HG03159 (cell line): ENCODE data around the gene CAGE1.

Experiments
- ATAC-seq: cut with Tn5 transposase; IDR thresholded peaks from one replicate; pipeline ENCODE4 v1.9.1; 2021; ENCODE audit warnings: mild to moderate bottlenecking, moderate library complexity; ENCODE audit not compliant: unreplicated experiment

CAGE1 gene

DNA sequence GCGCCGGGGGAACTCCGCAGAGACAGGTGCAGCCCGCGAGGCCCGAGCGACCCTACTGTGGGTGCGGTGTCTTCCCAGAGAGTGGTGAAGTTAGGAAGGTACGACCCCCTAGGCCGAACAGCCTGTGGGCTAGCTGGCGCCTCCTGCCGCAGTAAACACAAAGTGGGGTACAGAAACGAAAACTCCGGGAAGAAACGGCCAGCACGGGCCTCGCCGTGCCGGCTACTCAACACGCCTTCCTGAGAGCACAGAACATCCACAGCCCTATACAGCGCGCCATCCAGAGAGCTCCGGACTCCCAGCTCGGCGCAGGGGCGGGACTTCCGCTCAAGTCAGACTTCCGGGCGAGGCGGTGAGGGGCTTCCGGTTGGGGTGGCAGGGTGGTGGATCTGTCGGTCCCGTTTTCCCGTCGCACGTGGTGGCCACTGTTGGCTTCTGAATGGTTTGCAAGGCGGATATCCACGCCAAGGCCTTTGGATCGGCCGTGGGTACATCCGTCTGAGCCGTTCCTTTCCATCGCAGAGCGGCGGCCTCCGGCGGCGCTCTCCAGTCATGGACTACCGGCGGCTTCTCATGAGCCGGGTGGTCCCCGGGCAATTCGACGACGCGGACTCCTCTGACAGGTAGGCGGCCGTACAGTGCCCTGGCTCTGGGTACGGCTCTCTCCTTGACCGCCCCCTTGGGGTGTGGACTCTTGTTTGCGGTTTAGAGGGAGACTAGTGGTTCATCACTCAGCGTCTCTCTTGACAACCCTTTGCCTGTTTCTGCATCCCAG lies at the start of gene CAGE1, which contains the start of gene RIOK1:
Gene CAGE1, minus strand, starts transcription at position 292 of the 775 bp plus-strand sequence. CDS start 2,569 bp downstream, outside the sequence.
Gene RIOK1, plus strand, starts transcription at position 358 of the 775 bp plus-strand sequence. Its CDS starts 195 bp downstream, at position 553.
- peak; percentile 97 for ATAC-seq

DNA sequence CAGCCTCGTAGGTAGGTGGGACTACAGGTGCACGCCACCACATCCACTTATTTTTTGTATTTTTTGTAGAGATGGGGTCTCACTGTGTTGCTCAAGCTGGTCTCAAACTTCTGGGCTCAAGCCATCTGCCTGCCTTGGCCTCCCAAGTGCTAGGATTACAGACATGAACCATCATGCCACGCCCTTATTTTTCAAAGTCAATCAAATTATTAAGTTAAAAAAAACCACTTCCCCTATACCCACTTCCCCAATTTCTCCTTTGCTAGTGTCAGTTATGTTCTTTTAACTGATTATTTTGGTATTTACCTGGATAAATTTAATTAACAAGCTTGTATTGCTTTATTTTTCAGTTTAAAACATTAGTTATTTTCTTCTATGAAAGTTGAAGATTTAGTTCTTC lies 49.7 kb upstream of the CAGE1 start:
- ATAC-seq, result no peak

DNA sequence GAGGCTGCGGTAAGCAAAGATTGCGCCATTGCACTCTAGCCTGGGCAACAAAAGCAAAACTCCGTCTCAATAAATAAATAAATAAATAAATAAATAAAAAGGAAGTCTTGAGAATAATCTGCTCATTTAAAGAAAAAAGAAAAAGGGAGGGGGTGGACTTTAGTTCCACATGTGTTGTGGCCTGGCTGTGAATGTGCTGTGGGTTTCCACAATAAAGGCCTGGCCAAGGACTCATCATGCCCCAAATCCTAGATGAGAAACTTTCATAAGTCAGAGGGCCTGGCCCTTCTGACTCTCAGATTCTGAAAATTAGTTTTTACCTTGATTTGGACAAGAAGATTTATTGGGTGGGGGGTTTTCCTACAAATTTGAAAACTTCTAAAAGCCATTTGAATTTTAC lies 48.5 kb upstream of the CAGE1 start:
- no peak for ATAC-seq

GRCh38 chr6:7434672-7435071 lies 45.1 kb upstream of the CAGE1 start:
- no peak for ATAC-seq

DNA sequence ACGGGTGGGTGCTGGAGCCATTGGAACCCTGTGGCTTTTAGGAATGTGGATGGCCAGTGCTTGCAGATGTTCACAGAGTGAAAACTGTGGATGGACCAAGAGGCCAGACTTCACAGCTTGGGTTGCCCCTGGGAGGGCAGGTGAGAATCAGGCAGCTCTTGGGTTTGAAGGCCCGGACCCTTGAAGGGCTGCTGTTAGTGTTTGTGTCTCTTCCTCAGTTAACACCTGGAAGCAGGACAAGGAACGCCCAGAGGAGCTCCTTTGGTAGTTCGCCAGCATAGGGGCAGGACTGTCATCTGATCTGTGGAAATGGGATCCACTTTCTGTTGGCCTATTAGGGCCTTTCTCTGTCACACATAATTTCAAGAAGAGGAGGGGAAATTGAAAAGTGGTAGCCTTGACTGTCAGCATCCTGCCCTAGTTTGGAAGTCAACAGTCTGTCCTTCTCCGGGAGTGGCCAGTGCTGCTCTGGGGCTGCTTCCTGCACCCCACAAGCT lies 43.6 kb upstream of the CAGE1 start:
- ATAC-seq, result no peak

DNA sequence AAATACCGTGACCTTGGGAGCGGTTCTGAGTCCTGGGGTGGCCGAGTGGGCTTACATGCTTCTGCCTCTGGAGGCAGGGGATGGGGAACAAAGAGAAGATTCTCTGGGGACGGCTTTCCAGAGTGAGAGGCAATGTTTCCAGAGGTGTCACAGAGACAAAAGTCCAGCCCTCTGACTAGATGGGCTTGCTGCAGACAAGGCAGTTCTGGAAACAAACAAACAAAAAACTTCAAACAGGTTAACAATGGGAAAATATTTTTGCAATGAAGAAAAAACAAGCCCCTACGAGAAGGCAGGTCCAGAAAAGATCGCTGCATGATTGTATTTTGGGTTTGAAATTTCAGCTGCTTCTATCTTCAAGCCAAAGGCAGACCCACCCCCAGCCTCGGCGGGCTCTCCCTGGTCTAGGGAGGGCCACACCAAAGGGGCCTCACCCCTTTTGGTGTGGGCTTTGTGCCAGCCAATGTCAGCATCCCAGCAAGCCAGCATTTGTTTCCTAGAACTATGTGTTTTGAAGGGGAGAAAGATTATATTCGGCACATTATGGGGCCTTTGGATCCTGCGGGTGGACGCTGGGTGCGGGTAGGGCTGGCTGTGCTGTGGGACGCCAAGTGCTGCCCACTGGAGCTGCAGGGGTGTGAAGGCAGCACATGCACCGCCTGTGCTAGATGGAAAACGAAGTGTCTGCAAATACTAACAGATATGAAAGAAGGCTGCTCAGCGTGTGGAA lies 43.0 kb upstream of the CAGE1 start:
- no peak for ATAC-seq

DNA sequence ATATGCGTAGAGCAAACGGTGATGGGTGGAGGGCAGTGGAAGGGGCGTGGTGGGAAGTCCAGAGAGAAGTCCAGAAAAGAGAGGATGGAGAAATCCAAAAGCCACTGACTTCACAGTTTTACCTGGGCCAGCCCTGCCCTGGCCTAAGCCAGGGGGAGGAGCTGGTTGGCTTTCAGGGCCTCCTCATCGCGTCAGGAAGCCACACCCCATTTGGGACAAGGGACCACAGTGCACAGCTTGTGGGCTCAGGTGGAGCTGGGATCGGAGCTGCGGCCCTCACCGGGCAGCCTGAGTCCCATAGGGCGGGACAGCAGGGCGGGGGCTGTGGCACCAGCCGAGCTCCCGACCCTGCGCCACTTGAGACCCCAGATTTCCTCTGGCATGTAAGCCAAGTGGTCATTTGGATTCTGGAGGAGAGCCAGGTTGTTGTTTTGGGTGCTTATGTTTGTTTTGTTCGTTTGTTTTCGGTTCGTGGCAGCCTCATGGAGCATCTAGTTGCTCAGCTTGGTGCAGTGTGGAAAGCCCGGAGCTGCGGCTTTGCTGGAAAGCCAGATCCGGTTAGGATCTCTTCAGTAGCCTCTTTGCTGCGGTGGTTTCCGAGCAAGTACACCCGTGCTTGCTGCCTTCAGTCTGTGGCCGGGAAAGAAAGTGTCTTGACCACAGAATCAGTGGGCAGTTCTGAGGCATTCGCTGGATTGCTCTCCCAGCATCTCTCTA lies 42.3 kb upstream of the CAGE1 start:
- ATAC-seq, result no peak

GRCh38 chr6:7431313-7431673 lies 41.8 kb upstream of the CAGE1 start:
- ATAC-seq, result no peak

DNA sequence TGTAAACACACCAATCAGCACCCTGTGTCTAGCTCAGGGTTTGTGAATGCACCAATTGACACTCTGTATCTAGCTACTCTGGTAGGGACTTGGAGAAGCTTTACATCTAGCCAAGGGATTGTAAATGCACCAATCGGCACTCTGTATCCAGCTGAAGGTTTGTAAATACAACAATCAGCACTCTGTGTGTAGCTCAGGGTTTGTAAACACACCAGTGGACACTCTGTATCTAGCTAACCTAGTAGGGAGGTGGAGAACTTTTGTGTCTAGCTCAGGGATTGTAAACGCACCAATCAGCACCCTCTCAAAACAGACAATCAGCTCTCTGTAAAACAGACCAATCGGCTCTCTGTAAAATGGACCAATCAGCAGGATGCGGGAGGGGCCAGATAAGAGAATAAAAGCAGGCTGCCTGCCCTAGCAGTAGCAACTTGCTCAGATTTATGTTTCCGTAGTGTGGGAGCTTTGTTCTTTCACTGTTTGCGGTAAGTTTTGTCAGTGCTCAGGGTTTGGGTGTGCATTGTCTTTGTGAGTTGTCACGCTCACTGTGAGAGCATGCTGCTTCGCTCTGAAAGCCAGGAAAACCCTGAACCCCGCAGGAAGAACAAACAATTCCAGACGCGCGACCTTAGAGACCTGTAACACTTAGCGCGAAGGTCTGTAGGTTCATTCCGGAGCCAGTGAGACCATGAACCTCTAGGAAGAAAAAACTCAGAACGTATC lies 37.1 kb upstream of the CAGE1 start:
- ATAC-seq, result no peak

DNA sequence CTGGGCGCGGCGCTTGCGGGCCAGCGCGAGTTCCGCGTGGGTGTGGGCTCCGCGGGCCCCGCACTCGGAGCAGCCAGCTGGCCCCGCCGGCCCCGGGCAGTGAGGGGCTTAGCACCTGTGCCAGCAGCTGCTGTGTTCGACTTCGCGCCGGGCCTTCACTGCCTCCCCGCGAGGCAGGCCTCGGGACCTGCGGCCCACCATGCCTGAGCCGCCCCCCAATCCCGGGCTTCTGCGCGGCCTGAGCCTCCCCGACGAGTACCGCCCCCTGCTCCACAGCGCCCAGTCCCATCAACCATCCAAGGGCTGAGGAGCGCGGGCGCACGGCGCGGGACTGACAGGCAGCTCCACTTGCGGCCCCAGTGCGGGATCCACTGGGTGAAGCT lies 36.3 kb upstream of the CAGE1 start:
- no peak for ATAC-seq

DNA sequence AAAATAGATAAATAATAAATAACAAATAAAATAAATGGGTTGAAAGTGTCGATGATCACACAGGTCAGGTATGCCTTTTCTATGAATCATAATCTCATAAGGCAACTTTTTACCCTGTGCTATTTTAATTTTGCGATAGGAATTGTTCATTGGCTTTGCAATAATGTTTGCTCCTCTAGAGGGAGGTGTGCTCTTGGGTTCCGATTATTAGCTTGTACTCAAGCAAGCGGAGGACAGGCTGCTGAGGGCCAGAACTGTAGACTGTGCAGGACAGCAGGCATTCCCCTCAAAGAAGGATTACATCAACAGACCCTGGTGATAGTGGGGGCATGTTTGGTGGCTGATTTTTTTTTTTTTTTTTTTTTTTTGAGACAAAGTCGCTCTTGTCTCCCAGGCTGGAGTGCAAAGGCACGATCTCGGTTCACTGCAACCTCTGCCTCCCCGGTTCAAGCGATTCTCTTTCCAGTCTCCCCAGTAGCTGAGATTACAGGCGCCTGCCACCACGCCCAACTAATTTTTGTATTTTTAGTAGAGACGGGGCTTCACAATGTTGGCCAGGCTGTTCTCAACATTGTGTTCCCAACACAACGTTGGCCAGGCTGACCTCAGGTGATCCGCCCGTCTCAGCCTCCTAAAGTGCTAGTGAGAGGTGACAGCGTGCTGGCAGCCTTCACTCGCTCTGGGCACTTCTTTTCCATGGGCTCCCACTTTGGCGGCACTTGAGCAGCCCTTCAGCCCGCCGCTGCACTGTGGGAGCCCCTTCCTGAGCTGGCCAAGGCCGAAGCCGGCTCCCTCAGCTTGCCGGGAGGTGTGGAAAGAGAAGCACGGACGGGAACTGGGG lies 35.6 kb upstream of the CAGE1 start:
- no peak for ATAC-seq

DNA sequence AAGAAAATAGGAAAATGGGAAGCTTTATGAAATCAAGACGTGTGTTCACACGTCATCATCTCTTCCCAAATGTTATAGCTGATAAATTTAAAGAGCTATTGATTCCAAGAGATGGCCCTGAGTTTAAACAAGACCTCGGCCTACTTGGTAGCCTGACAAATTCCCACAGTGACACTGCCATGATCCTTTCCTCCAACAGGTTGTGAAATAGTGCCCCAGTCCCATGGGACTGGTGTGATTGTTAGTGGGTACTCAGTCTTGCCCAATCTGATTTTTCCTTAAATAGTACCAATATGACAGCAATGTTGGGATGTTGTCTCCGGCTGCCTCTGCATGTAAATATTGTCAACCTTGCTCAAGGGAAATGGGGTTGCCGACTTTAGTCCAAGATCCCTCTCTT lies 34.5 kb upstream of the CAGE1 start:
- ATAC-seq, result no peak

DNA sequence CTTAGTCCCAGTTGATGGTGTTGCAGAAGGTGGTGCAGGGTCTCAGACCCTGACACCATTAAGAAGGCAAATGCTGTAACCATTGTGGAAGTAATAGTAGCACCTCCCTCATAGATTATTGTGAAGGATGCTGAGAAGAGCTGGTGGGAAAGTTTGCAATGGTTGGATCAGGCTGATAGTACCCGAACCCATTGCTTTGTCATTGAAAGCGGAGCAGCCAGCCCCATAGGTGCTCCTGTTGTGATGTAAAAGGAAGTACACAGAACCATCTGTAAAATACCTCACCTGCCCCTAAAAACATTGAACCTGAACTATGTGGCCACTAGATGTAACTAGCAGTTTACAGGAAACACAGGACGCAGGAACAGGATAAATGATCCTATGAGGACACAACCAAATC lies 31.5 kb upstream of the CAGE1 start:
- ATAC-seq, result no peak

- ATAC-seq, result no peak
Observed at GRCh38 chr6:7419065-7419464, 29.5 kb upstream of the CAGE1 start.

- ATAC-seq, result no peak
Observed at GRCh38 chr6:7418238-7418905, 28.8 kb upstream of the CAGE1 start.

- no peak for ATAC-seq
Observed at GRCh38 chr6:7417684-7418083, 28.1 kb upstream of the CAGE1 start.

- no peak for ATAC-seq
Observed at GRCh38 chr6:7414811-7415210, 25.3 kb upstream of the CAGE1 start.

GRCh38 chr6:7413151-7413823 lies 23.7 kb upstream of the CAGE1 start:
- ATAC-seq, result no peak

DNA sequence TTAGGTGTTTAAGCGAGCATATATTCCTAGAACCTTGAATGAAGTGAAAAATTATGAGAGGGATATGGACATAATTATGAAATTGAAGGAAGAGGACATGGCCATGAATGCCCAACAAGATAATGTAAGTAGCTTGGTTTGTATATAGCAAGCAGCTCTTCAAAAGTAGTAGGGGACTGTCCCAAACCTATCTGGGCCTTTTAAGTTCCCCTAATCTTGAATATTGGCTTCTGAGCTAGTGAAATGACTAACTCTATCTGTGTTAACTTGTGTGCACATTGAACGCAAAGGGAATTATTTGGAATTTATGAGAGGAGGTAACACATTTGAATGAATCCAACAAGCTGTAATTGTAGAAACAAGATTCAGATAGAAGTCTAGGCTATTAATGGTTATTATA lies 21.8 kb upstream of the CAGE1 start:
- no peak for ATAC-seq
